Measurements from ENCODE around the gene TSPAN18.

The TSPAN18 gene

DNA sequence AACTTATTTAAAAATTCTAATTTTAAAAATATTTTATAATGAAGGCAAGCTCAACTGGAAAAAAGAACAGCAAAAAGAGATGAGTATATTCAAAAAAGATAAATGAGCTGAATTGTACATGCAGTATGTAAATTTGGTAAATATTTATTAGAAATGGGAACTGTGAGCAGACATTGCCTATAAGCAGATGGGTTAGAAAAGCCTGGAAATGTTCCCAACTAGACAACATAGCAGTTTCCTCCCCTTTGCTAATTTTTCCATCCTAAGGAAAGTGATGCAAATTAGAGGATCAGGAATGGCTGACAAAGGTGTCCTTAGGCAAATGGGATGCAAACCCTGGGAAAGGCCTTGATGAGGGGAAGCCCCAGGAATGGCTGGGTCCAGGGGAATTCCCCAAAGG is 186.7 kb downstream of the TSPAN18 start:
- Histone ChIP-seq H3K9ac (ENCODE audit: low read depth, low read length) (no peak overlapping the region), H3K27me3 (ENCODE audit: insufficient read depth, low read length) (no peaks in the 10 kb centered on the region), H3K4me3 (ENCODE audit: low read length) (no peak overlapping the region), H3K9me3 (ENCODE audit: insufficient read depth, low read depth, low read length) (no peaks in the 10 kb centered on the region), H3K36me3 (ENCODE audit: insufficient read depth, low read length) (no peaks in the 10 kb centered on the region), H3K27ac (ENCODE audit: low read depth, low read length) (no peak overlapping the region), H3K4me1 (ENCODE audit: insufficient read depth, low read length) (peaks cover 6% of the 10 kb centered on the region; the same call in 1 of the 2 replicates)

DNA sequence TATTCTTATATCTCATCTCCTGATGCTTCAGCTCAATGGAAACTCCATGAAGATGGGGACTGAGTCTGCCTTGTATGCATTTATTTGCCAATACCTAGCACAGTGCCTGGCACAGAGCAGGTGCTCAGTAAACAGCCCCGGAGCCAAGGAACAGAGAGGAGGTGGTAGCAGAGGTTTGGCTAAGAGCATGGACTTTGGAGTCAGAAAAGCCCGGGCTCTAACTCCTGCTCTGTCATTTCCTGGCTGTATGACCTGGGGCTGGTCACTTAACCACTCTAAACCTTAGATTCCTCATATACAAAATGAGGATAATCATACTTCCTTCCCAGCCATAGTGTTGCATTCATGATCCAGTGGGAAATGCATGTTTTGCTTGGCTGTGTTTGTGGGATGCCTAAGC is 187.3 kb downstream of the TSPAN18 start:
- Histone ChIP-seq H3K27me3 (ENCODE audit: insufficient read depth, low read length) (no peaks in the 10 kb centered on the region), H3K9me3 (ENCODE audit: insufficient read depth, low read depth, low read length) (no peaks in the 10 kb centered on the region), H3K36me3 (ENCODE audit: insufficient read depth, low read length) (no peaks in the 10 kb centered on the region), H3K4me3 (ENCODE audit: low read length) (no peak overlapping the region), H3K9ac (ENCODE audit: low read depth, low read length) (no peak overlapping the region), H3K27ac (ENCODE audit: low read depth, low read length) (no peak overlapping the region), H3K4me1 (ENCODE audit: insufficient read depth, low read length) (peaks cover 6% of the 10 kb centered on the region; the same call in 1 of the 2 replicates)
- WGBS: 94% methylated on average over 2 of the region's 2 CpGs

DNA sequence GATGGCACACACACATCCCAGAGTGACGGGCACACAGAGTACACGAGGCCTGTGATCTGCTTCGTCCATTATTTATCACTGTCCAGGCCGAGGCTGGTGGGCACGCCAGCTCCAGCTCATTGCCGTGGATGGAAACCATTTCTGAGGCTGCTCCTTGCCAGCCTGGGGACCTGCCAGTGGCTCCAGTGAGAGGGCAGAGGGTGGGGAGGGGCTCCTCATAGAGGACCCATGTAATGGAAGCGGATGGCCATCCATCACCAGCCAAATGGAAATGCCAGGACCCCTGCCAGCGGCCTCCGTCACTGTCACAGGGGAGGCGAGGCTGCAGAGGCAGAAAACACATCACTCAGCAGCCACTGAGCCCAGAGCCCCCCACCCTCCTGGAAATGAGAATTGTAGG is 188.2 kb downstream of the TSPAN18 start:
- Histone ChIP-seq H3K4me3 (ENCODE audit: low read length) (no peak overlapping the region), H3K9ac (ENCODE audit: low read depth, low read length) (no peak overlapping the region), H3K9me3 (ENCODE audit: insufficient read depth, low read depth, low read length) (no peaks in the 10 kb centered on the region), H3K27me3 (ENCODE audit: insufficient read depth, low read length) (no peaks in the 10 kb centered on the region), H3K36me3 (ENCODE audit: insufficient read depth, low read length) (no peaks in the 10 kb centered on the region), H3K4me1 (ENCODE audit: insufficient read depth, low read length) (peaks cover 6% of the 10 kb centered on the region; the same call in 1 of the 2 replicates), H3K27ac (ENCODE audit: low read depth, low read length) (no peak overlapping the region)
- WGBS: 80% methylated on average over 10 of the region's 10 CpGs

DNA sequence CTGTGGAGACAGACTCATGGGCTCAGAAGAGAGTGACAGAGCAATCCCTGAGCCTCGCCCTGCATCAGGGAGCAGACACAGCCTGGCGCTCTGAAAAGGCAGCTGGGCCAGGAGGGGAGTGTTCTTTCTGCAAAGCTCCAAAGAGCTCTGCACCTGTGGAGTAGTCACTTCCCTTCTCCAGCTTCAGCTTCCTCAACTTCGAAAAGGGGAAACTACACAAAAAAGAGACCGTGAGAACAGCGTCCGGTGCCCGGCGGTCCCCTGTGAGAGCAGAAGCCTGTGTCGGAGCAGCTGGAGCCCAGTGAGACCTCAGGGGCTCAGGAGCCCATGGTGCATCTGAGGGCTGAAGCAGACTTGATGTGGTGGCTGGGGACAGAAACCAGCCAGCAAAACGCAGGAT is 188.9 kb downstream of the TSPAN18 start:
- Histone ChIP-seq H3K4me3 (ENCODE audit: low read length) (no peak overlapping the region), H3K9me3 (ENCODE audit: insufficient read depth, low read depth, low read length) (no peaks in the 10 kb centered on the region), H3K27me3 (ENCODE audit: insufficient read depth, low read length) (no peaks in the 10 kb centered on the region), H3K9ac (ENCODE audit: low read depth, low read length) (no peak overlapping the region), H3K36me3 (ENCODE audit: insufficient read depth, low read length) (no peaks in the 10 kb centered on the region), H3K27ac (ENCODE audit: low read depth, low read length) (no peak overlapping the region), H3K4me1 (ENCODE audit: insufficient read depth, low read length) (peaks cover 6% of the 10 kb centered on the region; the same call in 1 of the 2 replicates)
- 96% methylated on average over 10 of the region's 10 CpGs for WGBS

DNA sequence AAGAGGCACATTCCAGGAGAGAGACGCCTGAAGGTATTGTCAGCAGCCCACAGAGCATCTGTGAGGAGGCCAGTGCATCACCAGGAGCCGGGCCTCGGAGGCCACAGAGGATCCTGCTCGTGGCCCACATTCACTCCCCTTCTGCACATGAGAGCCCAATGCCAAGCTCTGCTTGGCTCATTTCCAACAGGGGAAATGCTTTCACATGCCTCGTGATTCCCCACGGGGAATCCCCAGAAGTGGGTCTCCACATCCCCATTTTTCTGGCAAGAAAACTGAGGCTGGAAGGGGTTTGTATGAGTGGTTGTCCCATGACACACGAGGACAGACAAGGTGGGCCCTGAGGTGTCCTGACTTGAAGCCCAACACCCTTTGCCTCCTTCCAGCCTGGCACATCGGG is 189.6 kb downstream of the TSPAN18 start:
- 95% methylated on average over 8 of the region's 8 CpGs for WGBS
- no peak overlapping the region for H3K9ac ChIP-seq (ENCODE audit: low read depth, low read length)
- H3K27ac ChIP-seq (ENCODE audit: low read depth, low read length): no peak overlapping the region
- no peak overlapping the region for H3K4me3 ChIP-seq (ENCODE audit: low read length)
- H3K36me3 ChIP-seq (ENCODE audit: insufficient read depth, low read length): no peaks in the 10 kb centered on the region
- peaks cover 6% of the 10 kb centered on the region; the same call in 1 of the 2 replicates for H3K4me1 ChIP-seq (ENCODE audit: insufficient read depth, low read length)
- H3K9me3 ChIP-seq (ENCODE audit: insufficient read depth, low read depth, low read length): no peaks in the 10 kb centered on the region
- no peaks in the 10 kb centered on the region for H3K27me3 ChIP-seq (ENCODE audit: insufficient read depth, low read length)

DNA sequence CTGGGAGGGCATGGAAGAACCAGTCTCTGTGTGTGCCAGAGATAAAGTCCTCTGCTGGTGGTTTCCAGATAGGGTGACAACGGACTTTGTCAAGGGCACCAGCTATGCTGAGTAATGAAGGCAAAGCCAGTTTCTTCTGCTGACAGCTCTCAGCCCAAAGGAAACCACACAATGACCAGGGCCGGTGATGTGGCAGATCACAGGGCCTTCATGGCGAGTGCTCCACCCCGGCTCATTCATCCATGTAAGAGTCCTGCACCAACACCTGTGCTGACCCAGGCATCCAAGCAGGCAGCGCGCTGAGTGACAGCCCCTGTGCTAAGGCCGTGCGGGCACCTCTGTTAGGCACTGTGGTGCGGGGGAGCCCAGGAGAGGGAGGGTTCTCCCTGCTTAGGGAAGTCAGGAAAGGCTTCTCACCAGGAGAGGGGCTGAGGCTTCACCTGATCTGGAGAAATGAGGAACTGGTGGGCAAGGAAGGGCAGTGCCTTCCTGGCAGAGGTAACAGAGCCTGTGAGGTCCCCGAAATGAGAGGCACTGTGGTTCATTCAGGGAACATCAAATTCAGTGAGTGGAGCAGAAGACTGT is 190.1 kb downstream of the TSPAN18 start:
- Histone ChIP-seq H3K9me3 (ENCODE audit: insufficient read depth, low read depth, low read length) (no peaks in the 10 kb centered on the region), H3K27ac (ENCODE audit: low read depth, low read length) (no peak overlapping the region), H3K4me3 (ENCODE audit: low read length) (no peak overlapping the region), H3K9ac (ENCODE audit: low read depth, low read length) (no peak overlapping the region), H3K4me1 (ENCODE audit: insufficient read depth, low read length) (peaks cover 2% of the 10 kb centered on the region; the same call in 1 of the 2 replicates), H3K36me3 (ENCODE audit: insufficient read depth, low read length) (no peaks in the 10 kb centered on the region), H3K27me3 (ENCODE audit: insufficient read depth, low read length) (no peaks in the 10 kb centered on the region)
- WGBS: 82% methylated on average over 10 of the region's 10 CpGs

DNA sequence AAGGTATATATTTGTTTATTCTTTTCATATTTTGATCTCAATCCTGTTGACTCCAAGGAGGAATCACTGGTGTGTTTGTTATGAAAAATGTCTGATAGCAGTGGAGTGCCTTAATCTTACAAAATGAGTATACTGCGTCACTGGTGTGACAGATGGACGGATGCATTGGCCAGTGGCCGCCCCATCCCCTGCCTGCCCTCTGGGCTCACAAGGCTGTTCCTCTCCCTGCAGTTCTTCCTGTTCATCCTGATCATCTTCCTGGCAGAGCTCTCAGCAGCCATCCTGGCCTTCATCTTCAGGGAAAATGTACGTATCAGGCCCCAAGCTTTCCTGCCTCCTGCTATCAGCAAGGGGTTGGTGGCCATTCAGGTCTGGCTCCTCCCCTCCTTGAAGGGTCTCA is 191.0 kb downstream of the TSPAN18 start:
- Histone ChIP-seq H3K36me3 (ENCODE audit: insufficient read depth, low read length) (no peaks in the 10 kb centered on the region), H3K27ac (ENCODE audit: low read depth, low read length) (no peak overlapping the region), H3K4me3 (ENCODE audit: low read length) (no peak overlapping the region), H3K4me1 (ENCODE audit: insufficient read depth, low read length) (no peaks in the 10 kb centered on the region), H3K9me3 (ENCODE audit: insufficient read depth, low read depth, low read length) (no peaks in the 10 kb centered on the region), H3K27me3 (ENCODE audit: insufficient read depth, low read length) (no peaks in the 10 kb centered on the region), H3K9ac (ENCODE audit: low read depth, low read length) (no peak overlapping the region)
- 93% methylated on average over 4 of the region's 4 CpGs for WGBS

DNA sequence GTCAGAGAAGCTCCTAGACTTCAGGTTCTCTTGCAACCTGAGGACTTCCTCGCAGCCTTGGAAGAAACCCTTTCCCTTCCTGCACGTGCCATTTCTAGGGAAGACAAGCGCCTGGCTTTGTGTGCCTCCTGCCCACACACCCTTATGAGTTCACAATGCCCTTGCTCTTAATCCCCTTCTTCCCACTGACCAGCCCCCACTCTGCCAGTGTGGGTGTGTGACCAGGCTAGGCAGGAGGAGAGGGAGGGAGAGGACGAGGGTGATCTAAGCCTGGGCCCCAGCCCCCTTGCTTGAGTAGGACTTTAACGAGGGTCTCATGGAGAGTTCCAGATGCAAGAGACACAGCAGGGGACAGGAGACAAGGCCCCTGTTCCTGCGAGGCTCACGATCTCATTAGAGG is 193.7 kb downstream of the TSPAN18 start:
- Histone ChIP-seq H3K4me3 (ENCODE audit: low read length) (no peak overlapping the region), H3K27ac (ENCODE audit: low read depth, low read length) (no peak overlapping the region), H3K36me3 (ENCODE audit: insufficient read depth, low read length) (no peaks in the 10 kb centered on the region), H3K9me3 (ENCODE audit: insufficient read depth, low read depth, low read length) (no peaks in the 10 kb centered on the region), H3K4me1 (ENCODE audit: insufficient read depth, low read length) (no peaks in the 10 kb centered on the region), H3K27me3 (ENCODE audit: insufficient read depth, low read length) (no peaks in the 10 kb centered on the region), H3K9ac (ENCODE audit: low read depth, low read length) (no peak overlapping the region)
- 87% methylated on average over 7 of the region's 7 CpGs for WGBS

DNA sequence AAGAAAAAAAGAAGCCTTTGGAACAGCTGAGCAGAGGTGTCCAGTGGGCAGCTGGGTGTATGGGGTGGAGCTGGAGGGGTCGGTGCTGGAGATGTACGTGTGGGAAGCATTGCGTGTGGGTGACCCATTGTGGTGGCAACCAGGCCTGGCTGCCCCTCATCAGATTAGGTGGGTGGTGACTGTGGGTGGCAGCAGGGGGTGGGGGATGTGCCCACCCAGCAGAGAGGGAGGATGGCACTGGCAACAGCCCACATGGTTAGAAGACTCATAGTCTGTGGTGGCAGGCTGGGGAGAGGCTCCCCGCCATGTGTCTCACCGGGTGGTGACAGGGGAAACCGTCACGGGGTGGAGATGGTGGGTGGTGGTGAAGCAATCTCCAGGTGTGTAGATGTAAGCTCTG is 196.4 kb downstream of the TSPAN18 start:
- no peaks in the 10 kb centered on the region for H3K36me3 ChIP-seq (ENCODE audit: insufficient read depth, low read length)
- no peaks in the 10 kb centered on the region for H3K9me3 ChIP-seq (ENCODE audit: insufficient read depth, low read depth, low read length)
- no peaks in the 10 kb centered on the region for H3K27me3 ChIP-seq (ENCODE audit: insufficient read depth, low read length)
- 93% methylated on average over 7 of the region's 7 CpGs for WGBS
- no peak overlapping the region for H3K27ac ChIP-seq (ENCODE audit: low read depth, low read length)
- H3K4me3 ChIP-seq (ENCODE audit: low read length): no peak overlapping the region
- no peak overlapping the region for H3K9ac ChIP-seq (ENCODE audit: low read depth, low read length)
- 0 out of 2 replicates have a peak, but pooled peaks cover 3% of the 10 kb centered on the region for H3K4me1 ChIP-seq (ENCODE audit: insufficient read depth, low read length)

DNA sequence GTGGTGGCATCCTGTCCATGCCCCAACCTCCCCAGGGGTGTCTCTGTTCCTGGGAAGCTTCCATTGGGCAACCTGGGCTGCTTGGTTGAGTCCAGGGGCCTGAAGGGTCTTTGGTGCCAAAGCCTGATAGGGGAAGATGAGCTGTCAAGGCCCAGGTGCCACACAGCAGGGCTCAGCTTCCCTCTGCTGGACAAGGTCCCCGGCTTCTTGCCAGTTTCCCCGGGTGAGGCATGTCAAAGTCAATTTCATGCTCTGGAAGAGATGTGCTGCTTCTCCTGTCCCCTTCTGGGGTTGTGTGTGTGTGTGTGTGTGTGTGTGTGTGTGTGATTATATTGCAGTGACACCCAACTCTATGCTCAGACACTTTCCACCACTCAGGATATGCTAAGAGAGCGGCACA is 197.0 kb downstream of the TSPAN18 start:
- H3K9me3 ChIP-seq (ENCODE audit: insufficient read depth, low read depth, low read length): no peaks in the 10 kb centered on the region
- H3K27me3 ChIP-seq (ENCODE audit: insufficient read depth, low read length): no peaks in the 10 kb centered on the region
- H3K27ac ChIP-seq (ENCODE audit: low read depth, low read length): no peak overlapping the region
- H3K4me3 ChIP-seq (ENCODE audit: low read length): no peak overlapping the region
- no peaks in the 10 kb centered on the region for H3K36me3 ChIP-seq (ENCODE audit: insufficient read depth, low read length)
- 88% methylated on average over 3 of the region's 3 CpGs for WGBS
- peaks cover 6% of the 10 kb centered on the region; the same call in 1 of the 2 replicates for H3K4me1 ChIP-seq (ENCODE audit: insufficient read depth, low read length)
- H3K9ac ChIP-seq (ENCODE audit: low read depth, low read length): no peak overlapping the region

DNA sequence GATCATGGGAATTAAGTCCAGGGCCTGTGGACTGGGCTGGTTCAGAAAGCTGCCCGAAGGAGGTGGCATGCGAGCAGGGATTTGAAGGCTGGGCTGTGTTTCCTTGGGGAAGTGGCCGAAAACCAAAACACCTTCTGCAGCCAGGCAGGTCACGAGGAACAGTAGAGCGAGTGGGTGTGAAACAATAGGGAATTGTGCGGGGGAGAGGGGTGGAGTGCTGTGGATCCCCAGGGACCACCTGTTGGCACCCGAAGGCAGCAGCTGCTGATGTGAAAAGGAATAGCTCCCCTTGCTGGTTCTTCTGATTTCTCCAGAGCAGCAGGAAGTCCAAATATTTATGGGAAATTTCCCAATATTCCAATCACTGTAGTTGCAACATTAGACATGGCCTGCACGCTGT is 199.3 kb downstream of the TSPAN18 start:
- no peaks in the 10 kb centered on the region for H3K27me3 ChIP-seq (ENCODE audit: insufficient read depth, low read length)
- H3K4me1 ChIP-seq (ENCODE audit: insufficient read depth, low read length): peaks cover 10% of the 10 kb centered on the region; the same call in 1 of the 2 replicates
- no peak overlapping the region for H3K4me3 ChIP-seq (ENCODE audit: low read length)
- WGBS: 91% methylated on average over 8 of the region's 8 CpGs
- no peaks in the 10 kb centered on the region for H3K9me3 ChIP-seq (ENCODE audit: insufficient read depth, low read depth, low read length)
- no peak overlapping the region for H3K9ac ChIP-seq (ENCODE audit: low read depth, low read length)
- peaks cover 4% of the 10 kb centered on the region; the same call in 1 of the 2 replicates for H3K36me3 ChIP-seq (ENCODE audit: insufficient read depth, low read length)
- no peak overlapping the region for H3K27ac ChIP-seq (ENCODE audit: low read depth, low read length)

DNA sequence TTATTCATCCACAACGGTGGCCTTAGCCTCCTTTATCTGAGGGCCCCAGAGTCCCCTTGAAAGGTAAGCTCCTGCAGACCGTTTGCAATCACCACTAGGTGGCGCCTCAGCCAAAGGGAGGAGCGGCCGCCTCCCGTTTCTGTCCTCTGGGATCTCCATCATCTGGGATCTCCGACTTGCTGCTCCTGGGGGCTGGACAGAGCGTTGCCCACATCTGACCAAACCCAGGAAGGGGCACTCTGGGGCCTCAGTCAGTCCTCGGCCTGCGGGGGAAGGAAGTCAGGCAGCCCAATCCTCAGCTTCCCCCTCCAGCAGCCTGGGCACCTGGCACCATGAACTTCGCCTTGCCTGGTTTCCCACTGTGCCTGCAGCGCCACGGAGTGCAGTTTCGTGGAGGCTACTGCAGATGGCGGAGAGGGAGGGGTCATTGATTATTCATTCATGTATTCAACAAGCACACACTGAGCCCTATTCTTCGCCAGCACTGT is 200.5 kb downstream of the TSPAN18 start:
- H3K27ac ChIP-seq (ENCODE audit: low read depth, low read length): no peak overlapping the region
- H3K27me3 ChIP-seq (ENCODE audit: insufficient read depth, low read length): no peaks in the 10 kb centered on the region
- H3K9ac ChIP-seq (ENCODE audit: low read depth, low read length): no peak overlapping the region
- H3K4me1 ChIP-seq (ENCODE audit: insufficient read depth, low read length): peaks cover 20% of the 10 kb centered on the region; the same call in 1 of the 2 replicates
- no peaks in the 10 kb centered on the region for H3K9me3 ChIP-seq (ENCODE audit: insufficient read depth, low read depth, low read length)
- H3K4me3 ChIP-seq (ENCODE audit: low read length): no peak overlapping the region
- WGBS: 42% methylated on average over 16 of the region's 16 CpGs
- peaks cover 4% of the 10 kb centered on the region; the same call in 1 of the 2 replicates for H3K36me3 ChIP-seq (ENCODE audit: insufficient read depth, low read length)
